Endothelial cell of umbilical vein (primary cell): ENCODE data around the gene WDPCP. TPM values are rescaled to one million over a fixed set of nuclear protein-coding genes. Genes with fewer than 3 reads are reported as not detected.

Source experiments
- BruUV-seq: library from RNA; stranded (reverse); fragments of 400-500 nt; replicated peaks from 2 replicates; lab custom pipeline; 2021; lab: Mats Ljungman, UMichigan
- CTCF ChIA-PET: fragments of 300-600, 350-600 bp; sonication (Branson Sonifier 250); formaldehyde crosslinking; loops from one replicate; lab custom pipeline; 2021; ENCODE audit warnings: antibody characterized with exemption, inconsistent platforms; lab: Charles Lee
- POLR2A ChIA-PET: fragments of 300-600, 350-600 bp; sonication (Branson Sonifier 250); formaldehyde crosslinking; loops from one replicate; lab custom pipeline; 2021; ENCODE audit warnings: antibody characterized with exemption, inconsistent platforms; lab: Charles Lee
- DNase-seq: peaks from one replicate; pipeline ENCODE4 v3.0.0-alpha.2; 2011; ENCODE audit warnings: low read depth, low spot score
- FAIRE-seq: peaks from 2 replicates; lab custom pipeline; 2011; peaks lifted over from hg19 to GRCh38; lab: Jason Lieb, UNC
- H2AFZ ChIP-seq: 2 replicates; pipeline ENCODE4 v1.6.0; 2012; ENCODE audit warnings: low read depth, low read length, control low read depth, inconsistent platforms
- H3K27ac ChIP-seq: 2 replicates; pipeline ENCODE4 v1.5.1; 2011; ENCODE audit warnings: low read depth, mild to moderate bottlenecking, control low read depth, low read length, moderate library complexity; ENCODE audit not compliant: insufficient read depth
- H3K27me3 ChIP-seq, 2 experiments: 2 replicates each; pipeline versions ENCODE4 v1.6.0 to v1.6.1; 2011; ENCODE audit warnings: low read length in 2 of 2, mixed read lengths in 1 of 2; ENCODE audit not compliant: control insufficient read depth in 2 of 2, insufficient read depth in 2 of 2
- H3K36me3 ChIP-seq, 2 experiments: 2 replicates in 1 of 2; 3 replicates in 1 of 2; pipeline ENCODE4 v1.5.1; 2011; ENCODE audit warnings: low read length in 2 of 2, mild to moderate bottlenecking in 1 of 2, moderate library complexity in 1 of 2; ENCODE audit not compliant: control insufficient read depth in 2 of 2, insufficient read depth in 2 of 2; ENCODE audit errors: extremely low read depth in 1 of 2
- H3K4me1 ChIP-seq: 3 replicates; pipeline ENCODE4 v1.5.1; 2011; ENCODE audit warnings: mild to moderate bottlenecking, low read length; ENCODE audit not compliant: control insufficient read depth, insufficient read depth; ENCODE audit errors: extremely low read depth
- H3K4me2 ChIP-seq: 2 replicates; pipeline ENCODE4 v1.6.1; 2011; ENCODE audit warnings: low read length, control low read depth, mixed read lengths; ENCODE audit not compliant: insufficient read depth
- H3K4me3 ChIP-seq, 3 experiments: fragments of 200-600 bp in 1 of 3; sonication (generic), shearing (Covaris generic) in 1 of 3; replicated peaks in 1 of 3; 2 replicates each; pipeline ENCODE4 v1.5.1; 2011 to 2016; ENCODE audit warnings: control low read depth in 3 of 3, low read length in 3 of 3, mild to moderate bottlenecking in 2 of 3, inconsistent platforms in 1 of 3, low read depth in 1 of 3, moderate library complexity in 1 of 3; ENCODE audit not compliant: insufficient read depth in 1 of 3
- H3K79me2 ChIP-seq: 2 replicates; pipeline ENCODE4 v1.6.0; 2012; ENCODE audit warnings: low read length, inconsistent platforms; ENCODE audit not compliant: control insufficient read depth, insufficient read depth
- H3K9ac ChIP-seq: replicated peaks from 2 replicates; pipeline ENCODE3; 2011; ENCODE audit warnings: low read length, control low read depth; ENCODE audit not compliant: insufficient read depth; ENCODE audit errors: extremely low read depth
- H3K9me1 ChIP-seq: replicated peaks from 3 replicates; pipeline ENCODE4 v1.6.0; 2011; ENCODE audit warnings: mild to moderate bottlenecking, low read length; ENCODE audit not compliant: control insufficient read depth, insufficient read depth; ENCODE audit errors: extremely low read depth
- H3K9me3 ChIP-seq: replicated peaks from 2 replicates; pipeline ENCODE4 v1.5.1; 2012; ENCODE audit warnings: low read length, inconsistent platforms; ENCODE audit not compliant: control insufficient read depth, insufficient read depth
- H4K20me1 ChIP-seq: replicated peaks from 2 replicates; pipeline ENCODE3; 2011; ENCODE audit warnings: mild to moderate bottlenecking, low read length; ENCODE audit not compliant: control insufficient read depth, insufficient read depth; ENCODE audit errors: extremely low read depth
- EZH2 ChIP-seq: IDR thresholded peaks from 2 replicates; pipeline ENCODE4 v1.6.1; 2012; ENCODE audit warnings: borderline replicate concordance, low read depth, mild to moderate bottlenecking, moderate library complexity, low read length, inconsistent platforms; ENCODE audit not compliant: severe bottlenecking
- FOS ChIP-seq: IDR thresholded peaks from 2 replicates; pipeline ENCODE4 v1.6.1; 2011; ENCODE audit warnings: mild to moderate bottlenecking, low read length, moderate library complexity, borderline replicate concordance; ENCODE audit not compliant: insufficient read depth
- GATA2 ChIP-seq: IDR thresholded peaks from 2 replicates; pipeline ENCODE4 v1.7.0; 2011; ENCODE audit warnings: low read depth, mild to moderate bottlenecking, moderate library complexity, mixed read lengths, low read length; ENCODE audit not compliant: insufficient read length, insufficient read depth
- JUN ChIP-seq: IDR thresholded peaks from 2 replicates; pipeline ENCODE4 v1.6.1; 2011; ENCODE audit warnings: borderline replicate concordance, low read depth; ENCODE audit not compliant: insufficient read length, insufficient read depth
- MYC ChIP-seq: IDR thresholded peaks from one replicate; pipeline ENCODE4 v1.6.1; 2011; ENCODE audit warnings: mild to moderate bottlenecking, low read depth, low read length
- POLR2A ChIP-seq: IDR thresholded peaks from 2 replicates; pipeline ENCODE4 v1.6.1; 2012; ENCODE audit warnings: low read depth, mild to moderate bottlenecking, control low read depth, low read length
- POLR2AphosphoS5 ChIP-seq: IDR thresholded peaks from 2 replicates; pipeline ENCODE4 v1.6.1; 2012; ENCODE audit warnings: low read depth, mild to moderate bottlenecking, control low read depth, low read length, moderate library complexity; ENCODE audit not compliant: insufficient read depth
- dilution Hi-C: fragments of 300-500 bp; cut with MboI; formaldehyde crosslinking; loops from one replicate; pipeline ENCODE4 v1.15.0; 2019; ENCODE audit warnings: low sequenced_read_pairs; ENCODE audit not compliant: extremely low pct_ligation_motif_present
- intact Hi-C: fragments of 100-400 bp; cut with micrococcal nuclease; formaldehyde crosslinking; loops from one replicate; pipeline ENCODE4 v1.10.0; 2022
- polyA plus RNA-seq, 4 experiments: library from polyadenylated mRNA; depleted of rRNA in 3 of 4; stranded (reverse) in 3 of 4; unstranded in 1 of 4; fragments of >200 nt; gene quantifications; 2 replicates each; pipeline versions ENCODE4 v1.2.1 to v1.2.3, GENCODE V29; 2011 to 2012; ENCODE audit warnings: missing spikeins in 1 of 4
- total RNA-seq: library from RNA; stranded (reverse); gene quantifications from 2 replicates; pipeline ENCODE4 v1.2.3, GENCODE V29; 2021
- TF ChIP-seq, protein P1 (sequence below), 2 donors: IDR thresholded peaks; 1 replicate in 1 of 2; 2 replicates in 1 of 2; pipeline ENCODE4 v1.5.1; 2011; ENCODE audit warnings: low read length in 2 of 2, mild to moderate bottlenecking in 2 of 2, moderate library complexity in 2 of 2, control low read depth in 1 of 2, inconsistent platforms in 1 of 2, low read depth in 1 of 2; ENCODE audit not compliant: insufficient read depth in 1 of 2; ENCODE audit errors: extremely low read depth in 1 of 2
- TF ChIP-seq, protein P2 (sequence below): IDR thresholded peaks from 2 replicates; pipeline ENCODE4 v1.6.1; 2011; ENCODE audit not compliant: insufficient read depth, insufficient read length

Gene WDPCP
- total and polyA plus RNA-seq, 2 donors (not counting 3 experiments of a cell fraction or from before 2014, with no cell fraction given), result 4.0 to 8.8 TPM

DNA sequence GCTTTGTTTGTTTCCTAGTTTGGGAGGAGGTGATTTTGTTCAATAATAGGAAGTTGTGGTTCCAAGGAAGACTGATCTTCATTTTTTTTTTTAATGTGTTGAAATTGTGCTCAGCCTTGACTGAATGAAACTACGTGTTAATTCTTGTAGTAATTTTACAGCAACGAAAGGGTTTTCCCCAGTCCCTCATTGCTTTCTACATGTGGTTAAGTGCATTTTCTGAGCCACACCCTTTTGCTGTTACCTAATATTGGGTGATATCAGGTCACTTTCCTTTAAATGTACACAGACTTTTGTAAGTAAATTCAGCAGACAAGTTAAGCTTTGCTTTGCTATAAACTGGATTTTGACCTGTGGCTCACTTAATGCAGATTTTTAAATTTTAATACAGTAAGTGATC lies 464.1 kb downstream of the WDPCP start:
- FAIRE-seq, result no peak
- dilution Hi-C loops, result no loop called here
- BruUV-seq, result no TSS peak

More for the DNA sequence above, 464.1 kb downstream of the WDPCP start:
- no peaks in the 10 kb centered on the region for H4K20me1 ChIP-seq
- H3K9ac ChIP-seq, result no peak overlapping the region
- H3K27ac ChIP-seq, result no peak overlapping the region
- H3K9me1 ChIP-seq, result peaks cover 3% of the 10 kb centered on the region
- POLR2A ChIA-PET, result no interaction called here
- no peak overlapping the region for H3K4me2 ChIP-seq
- no peak overlapping the region for H2AFZ ChIP-seq
- no peak overlapping the region for H3K4me3 ChIP-seq
- no peaks in the 10 kb centered on the region for H3K4me1 ChIP-seq
- H3K27me3 ChIP-seq, result no peaks in the 10 kb centered on the region
- no peaks in the 10 kb centered on the region for H3K36me3 ChIP-seq
- no peak for DNase-seq
- H3K9me3 ChIP-seq, result no peaks in the 10 kb centered on the region
- intact Hi-C loops, result no loop called here
- TF ChIP-seq EZH2 (no peak), POLR2AphosphoS5 (no peak), GATA2 (no peak), FOS (no peak), POLR2A (no peak), MYC (no peak), JUN (no peak)
- TF ChIP-seq, protein P1, sequence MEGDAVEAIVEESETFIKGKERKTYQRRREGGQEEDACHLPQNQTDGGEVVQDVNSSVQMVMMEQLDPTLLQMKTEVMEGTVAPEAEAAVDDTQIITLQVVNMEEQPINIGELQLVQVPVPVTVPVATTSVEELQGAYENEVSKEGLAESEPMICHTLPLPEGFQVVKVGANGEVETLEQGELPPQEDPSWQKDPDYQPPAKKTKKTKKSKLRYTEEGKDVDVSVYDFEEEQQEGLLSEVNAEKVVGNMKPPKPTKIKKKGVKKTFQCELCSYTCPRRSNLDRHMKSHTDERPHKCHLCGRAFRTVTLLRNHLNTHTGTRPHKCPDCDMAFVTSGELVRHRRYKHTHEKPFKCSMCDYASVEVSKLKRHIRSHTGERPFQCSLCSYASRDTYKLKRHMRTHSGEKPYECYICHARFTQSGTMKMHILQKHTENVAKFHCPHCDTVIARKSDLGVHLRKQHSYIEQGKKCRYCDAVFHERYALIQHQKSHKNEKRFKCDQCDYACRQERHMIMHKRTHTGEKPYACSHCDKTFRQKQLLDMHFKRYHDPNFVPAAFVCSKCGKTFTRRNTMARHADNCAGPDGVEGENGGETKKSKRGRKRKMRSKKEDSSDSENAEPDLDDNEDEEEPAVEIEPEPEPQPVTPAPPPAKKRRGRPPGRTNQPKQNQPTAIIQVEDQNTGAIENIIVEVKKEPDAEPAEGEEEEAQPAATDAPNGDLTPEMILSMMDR (IDR thresholded peaks at IDR 0.05; ENCODE audit: extremely low read depth in 1 of 2, insufficient read depth in 1 of 2, low read depth in 1 of 2, low read length in 2 of 2), result no peak
- TF ChIP-seq, protein P2, sequence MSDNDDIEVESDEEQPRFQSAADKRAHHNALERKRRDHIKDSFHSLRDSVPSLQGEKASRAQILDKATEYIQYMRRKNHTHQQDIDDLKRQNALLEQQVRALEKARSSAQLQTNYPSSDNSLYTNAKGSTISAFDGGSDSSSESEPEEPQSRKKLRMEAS, result no peak
- no peaks in the 10 kb centered on the region for H3K79me2 ChIP-seq
- CTCF ChIA-PET, result no interaction called here
